K562 (cell line): ENCODE measurements around the gene ZNF428. TPM values are rescaled to one million over a fixed set of nuclear protein-coding genes. Genes with fewer than 3 reads are reported as not detected.

Experiments
- BRD9 ChIP-seq: fragments of 450-650 bp; IDR thresholded peaks from 2 replicates; pipeline ENCODE4 v1.6.1; 2018; ENCODE audit warnings: low read depth; ENCODE audit not compliant: partially characterized antibody
- ELF1 ChIP-seq: fragments of 200-800 bp; sonication (Bioruptor generic); IDR thresholded peaks from 2 replicates; pipeline ENCODE4 v1.6.1; 2016; ENCODE audit warnings: missing genetic modification characterization, missing compliant biosample characterization
- KDM1A ChIP-seq, 2 experiments: fragments of 450-650 bp; IDR thresholded peaks; 2 replicates each; pipeline ENCODE4 v1.6.1; 2016; ENCODE audit warnings: mild to moderate bottlenecking in 2 of 2
- PHB2 ChIP-seq: fragments of 450-650 bp; IDR thresholded peaks from 2 replicates; pipeline ENCODE4 v1.6.1; 2017; ENCODE audit warnings: low read depth
- POLR2H ChIP-seq: IDR thresholded peaks from 2 replicates; pipeline ENCODE4 v1.6.1; 2016; ENCODE audit warnings: missing genetic modification characterization, low read depth, mild to moderate bottlenecking, control low read depth, missing compliant biosample characterization, moderate library complexity
- RERE ChIP-seq: sonication (generic); formaldehyde crosslinking; IDR thresholded peaks from 2 replicates; pipeline ENCODE4 v1.8.0; 2023; ENCODE audit warnings: missing genetic modification reagents, mild to moderate bottlenecking, borderline replicate concordance
- SMARCA4 ChIP-seq: fragments of 450-650 bp; IDR thresholded peaks from 2 replicates; pipeline ENCODE4 v1.6.1; 2016
- SNIP1 ChIP-seq: fragments of 450-650 bp; IDR thresholded peaks from 2 replicates; pipeline ENCODE4 v1.7.1; 2017; ENCODE audit warnings: low read depth, mild to moderate bottlenecking
- SOX6 ChIP-seq: fragments of 450-650 bp; IDR thresholded peaks from 2 replicates; pipeline ENCODE4 v1.6.1; 2014; ENCODE audit warnings: mild to moderate bottlenecking
- SPI1 ChIP-seq: IDR thresholded peaks from 2 replicates; pipeline ENCODE4 v1.6.1; 2011; ENCODE audit warnings: low read depth, low read length, control low read depth, borderline replicate concordance
- STAT5A ChIP-seq: IDR thresholded peaks from 2 replicates; pipeline ENCODE4 v1.6.1; 2012; ENCODE audit warnings: low read length, inconsistent platforms, borderline replicate concordance
- ZNF318 ChIP-seq, 2 experiments: fragments of 450-650 bp; IDR thresholded peaks; 2 replicates each; pipeline ENCODE4 v1.6.1; 2016; ENCODE audit warnings: mild to moderate bottlenecking in 2 of 2, borderline replicate concordance in 1 of 2, low read depth in 1 of 2, moderate library complexity in 1 of 2
- ZNF436 ChIP-seq: fragments of 250-450, 450-650 bp; sonication (Bioruptor Pico); formaldehyde crosslinking; IDR thresholded peaks from 2 replicates; pipeline ENCODE4 v1.7.0; 2020; ENCODE audit warnings: mild to moderate bottlenecking
- ZNF717 ChIP-seq: fragments of 250-450 bp; sonication (Bioruptor Pico); IDR thresholded peaks from 2 replicates; pipeline ENCODE4 v1.5.0; 2021
- polyA plus RNA-seq, 8 experiments: library from polyadenylated mRNA; depleted of rRNA in 4 of 8; stranded (reverse) in 5 of 8; unstranded in 3 of 8; fragments of >200 nt; fragmentation: Nextera tagmentation in 2 of 8; fragmentation: Illumina TruSeq in 1 of 8; extraction: Ambion mirVana in 2 of 8; extraction: Trizol in 1 of 8; gene quantifications; 2 replicates each; pipeline versions ENCODE4 v1.2.1 to v1.2.3, GENCODE V29; 2011 to 2014; ENCODE audit warnings: inconsistent platforms in 1 of 8, missing spikeins in 1 of 8
- total RNA-seq, 7 experiments: library from RNA; depleted of rRNA in 6 of 7; stranded (reverse); fragments of >200 nt in 6 of 7; fragmentation: Illumina TruSeq in 2 of 7; extraction: Trizol in 2 of 7; gene quantifications; 2 replicates each; pipeline versions ENCODE4 v1.2.1 to v1.2.3, GENCODE V29; 2011 to 2021; ENCODE audit warnings: low replicate concordance in 1 of 7

The ZNF428 gene
- total and polyA plus RNA-seq, 9 of the 15 experiments (the other 6 are each of a cell fraction or from before 2014, with no cell fraction given), result 0.15 to 85.7 (median 15.9) TPM

GRCh38 chr19:43620061-43621001 lies 902 bp upstream of the ZNF428 start (continued):
- TF ChIP-seq ZNF318 (IDR thresholded peaks at IDR 0.05; ENCODE audit: borderline replicate concordance in 1 of 2, low read depth in 1 of 2) (no peak), STAT5A (peak; percentile 18; the same call in 1 of the 2 replicates), SNIP1 (no peak), KDM1A (IDR thresholded peaks at IDR 0.05) (peak; percentile 34 to 47; a peak in 3 of 4 replicates), SOX6 (no peak), SMARCA4 (peak; percentile 69; the same call in 1 of the 2 replicates), RERE (CRISPR knock-in tag) (no peak), ZNF436 (CRISPR knock-in tag) (no peak), SPI1 (0 out of 2 replicates have a peak, but pooled peaks have one; percentile 4), ZNF717 (CRISPR knock-in tag) (no peak), ELF1 (tag) (0 out of 2 replicates have a peak, but pooled peaks have one; percentile 35), PHB2 (peak; percentile 38; the same call in 1 of the 2 replicates), BRD9 (peak; percentile 30), POLR2H (tag) (no peak)
